Erythroblast (primary cell): ENCODE measurements around the gene SEMA6C.

Source experiments
- GATA1 ChIP-seq: IDR thresholded peaks from 2 replicates; pipeline ENCODE4 v1.6.1; 2011; ENCODE audit warnings: low read depth, mild to moderate bottlenecking, control low read depth, low read length, moderate library complexity
- POLR2A ChIP-seq: IDR thresholded peaks from 2 replicates; pipeline ENCODE4 v1.6.1; 2011; ENCODE audit warnings: mild to moderate bottlenecking, low read length

GRCh38 chr1:151175041-151175741 is 28.8 kb upstream of the SEMA6C start:
- TF ChIP-seq POLR2A: no peak
- no peak for TF ChIP-seq GATA1
